Measurements from ENCODE around the gene IL25.
A peak's percentile ranks its signal among the peaks of the same experiment; 100 is the strongest.

The IL25 gene

DNA sequence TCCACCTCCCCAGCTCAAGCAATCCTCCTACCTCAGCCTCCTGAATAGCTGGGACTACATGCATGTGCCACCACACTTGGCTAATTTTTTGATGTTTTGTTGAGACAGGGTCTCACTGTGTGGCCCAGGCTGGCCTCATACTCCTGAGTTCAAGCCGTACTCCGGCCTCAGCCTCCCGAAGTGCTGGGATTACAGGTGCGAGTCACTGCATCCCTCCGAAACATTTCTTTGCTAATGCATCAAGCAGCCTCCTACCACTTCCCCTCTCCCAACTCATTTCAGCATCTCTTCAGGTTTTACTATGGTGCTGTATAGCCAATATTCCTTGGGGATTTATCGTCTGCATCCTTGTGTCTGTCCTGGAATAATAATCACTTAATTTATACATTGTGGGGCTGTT is 17.6 kb upstream of the IL25 start:
- DNase-seq, result no peak

DNA sequence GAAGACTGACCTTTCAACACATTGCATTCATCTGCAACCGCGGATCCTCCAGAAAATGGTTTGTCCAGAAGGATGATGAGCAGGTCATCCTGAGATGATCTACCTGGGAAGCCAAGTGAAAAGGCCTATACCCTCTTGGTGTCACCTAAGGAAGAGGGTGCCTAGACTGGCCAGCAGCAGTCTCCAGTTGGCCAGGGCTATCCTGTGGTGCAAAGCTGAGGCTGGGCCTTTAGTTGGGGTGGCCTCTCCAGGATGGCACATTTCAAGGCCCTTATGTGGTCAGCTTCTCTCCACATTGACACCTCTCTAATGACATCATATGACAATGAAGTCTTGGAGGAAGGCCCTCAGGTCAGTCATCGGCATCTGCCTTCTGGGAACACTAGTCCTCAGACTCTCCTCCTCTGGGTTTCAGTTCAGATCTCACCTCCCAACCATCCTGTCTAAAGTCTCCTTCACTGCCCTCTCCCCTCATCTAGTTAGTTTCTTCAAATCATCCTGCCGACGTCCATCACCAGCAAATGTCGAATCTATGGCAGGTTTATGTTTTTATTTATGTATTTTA is 16.7 kb upstream of the IL25 start:
- DNase-seq, result no peak

DNA sequence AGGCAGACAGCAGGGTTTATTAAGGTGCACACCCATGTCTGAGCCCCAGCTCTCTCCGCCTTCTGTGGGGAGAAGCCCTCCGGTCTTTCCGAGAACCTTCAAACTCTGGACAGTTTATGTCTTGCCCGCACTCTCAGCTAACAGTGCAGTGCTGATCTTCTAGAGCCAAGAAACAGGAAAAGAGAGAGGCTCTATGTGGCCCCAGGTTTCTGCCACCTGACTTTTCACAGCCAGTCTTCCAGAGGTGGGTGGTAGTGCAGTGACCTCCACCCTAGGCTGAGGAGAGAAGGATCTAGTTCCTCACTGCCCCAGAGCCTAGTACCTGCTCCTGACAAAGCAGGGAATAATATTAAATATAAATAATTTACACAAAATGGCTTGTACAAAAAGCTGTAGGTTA is 15.9 kb upstream of the IL25 start:
- DNase-seq, result no peak

DNA sequence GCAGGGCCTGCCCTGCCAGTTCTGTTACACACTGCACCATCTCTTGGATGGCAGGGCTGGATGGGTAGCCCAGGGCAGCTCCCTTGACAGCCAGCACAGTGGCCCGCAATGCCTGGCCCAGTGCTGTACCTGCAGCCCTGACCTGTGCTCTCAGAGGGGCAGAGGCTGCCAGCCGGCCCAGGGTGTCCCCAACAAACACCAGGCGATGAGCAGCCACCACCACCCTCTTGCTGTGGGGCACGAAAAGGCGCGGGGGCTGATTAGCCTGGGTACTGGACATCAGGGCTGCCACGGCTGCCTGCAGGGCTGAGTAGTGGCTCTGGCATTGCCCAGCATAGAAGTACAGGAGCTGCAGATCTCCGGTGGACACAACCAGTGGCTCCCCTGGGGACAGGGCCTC is 15.3 kb upstream of the IL25 start:
- DNase-seq, result no peak

DNA sequence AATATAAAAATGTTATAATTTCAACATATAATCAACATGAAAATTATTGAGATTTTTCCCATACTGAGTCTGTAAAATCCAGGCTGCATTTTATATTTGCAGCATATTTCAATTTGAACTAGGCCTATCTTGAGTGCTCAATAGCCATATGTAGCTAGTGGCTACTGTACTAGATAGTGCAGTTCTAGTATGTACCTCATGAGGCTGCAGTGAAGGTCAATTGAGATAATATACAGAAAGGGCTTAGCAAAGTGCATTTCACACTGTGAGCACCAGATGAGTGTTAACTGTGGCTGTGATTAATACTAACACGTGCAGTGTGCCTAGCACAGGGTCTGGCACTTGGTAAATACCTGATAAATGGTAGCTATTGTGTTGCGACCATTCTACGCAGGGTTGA is 14.6 kb upstream of the IL25 start:
- DNase-seq, result no peak

DNA sequence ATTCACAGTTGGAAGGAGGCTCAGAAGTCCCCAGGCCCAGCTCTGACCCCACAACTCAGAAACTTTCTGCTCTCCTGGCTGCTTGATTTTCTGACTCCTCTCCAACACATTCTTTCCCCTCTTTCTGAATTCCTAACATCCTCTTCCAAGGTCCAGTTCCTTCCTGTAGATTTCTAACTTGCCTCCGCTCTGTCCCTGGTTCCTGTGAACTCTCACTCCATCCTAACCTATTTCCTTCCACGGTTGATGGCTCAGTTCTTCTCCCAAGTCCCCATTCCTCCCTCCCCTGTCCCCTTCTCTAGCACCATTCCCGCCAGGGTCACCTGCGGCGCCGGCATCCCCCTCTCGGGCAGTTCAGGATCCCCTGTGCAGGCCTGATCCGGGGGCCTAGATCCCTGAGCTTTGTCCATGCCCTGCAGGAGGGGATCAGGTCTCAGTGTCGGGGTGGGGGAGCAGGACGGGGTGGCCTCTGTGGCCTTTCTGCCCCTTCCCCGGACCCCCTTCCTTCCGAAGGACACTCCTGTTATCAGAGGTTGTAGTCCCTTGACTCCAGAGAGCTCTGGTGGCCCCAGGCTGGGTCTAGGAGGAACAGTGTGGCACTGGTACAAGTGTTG is 13.9 kb upstream of the IL25 start:
- DNase-seq, result no peak

DNA sequence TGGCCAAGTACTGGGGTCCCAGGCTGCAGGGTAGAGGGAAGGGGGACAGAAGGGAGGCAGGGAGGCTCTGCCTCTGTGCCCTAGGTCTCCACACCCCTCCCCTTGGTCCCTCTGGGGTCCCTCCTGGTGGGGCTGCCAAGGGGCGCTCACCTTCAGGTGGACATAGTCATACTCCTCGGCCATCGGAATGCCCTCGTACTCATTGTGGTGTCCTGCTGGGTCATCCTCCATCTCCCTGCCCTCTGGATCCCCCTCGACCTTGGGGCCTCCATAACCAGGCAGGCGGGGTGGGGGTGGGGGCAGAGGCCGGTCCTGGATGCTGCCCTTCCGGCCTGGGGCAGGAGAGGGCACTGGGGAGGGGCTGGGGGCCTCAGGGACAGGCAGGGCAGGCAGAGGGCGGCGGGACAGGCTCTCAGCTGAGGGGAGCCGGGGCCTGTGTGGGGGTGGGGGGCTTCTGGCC is 13.4 kb upstream of the IL25 start:
- DNase-seq, result no peak

DNA sequence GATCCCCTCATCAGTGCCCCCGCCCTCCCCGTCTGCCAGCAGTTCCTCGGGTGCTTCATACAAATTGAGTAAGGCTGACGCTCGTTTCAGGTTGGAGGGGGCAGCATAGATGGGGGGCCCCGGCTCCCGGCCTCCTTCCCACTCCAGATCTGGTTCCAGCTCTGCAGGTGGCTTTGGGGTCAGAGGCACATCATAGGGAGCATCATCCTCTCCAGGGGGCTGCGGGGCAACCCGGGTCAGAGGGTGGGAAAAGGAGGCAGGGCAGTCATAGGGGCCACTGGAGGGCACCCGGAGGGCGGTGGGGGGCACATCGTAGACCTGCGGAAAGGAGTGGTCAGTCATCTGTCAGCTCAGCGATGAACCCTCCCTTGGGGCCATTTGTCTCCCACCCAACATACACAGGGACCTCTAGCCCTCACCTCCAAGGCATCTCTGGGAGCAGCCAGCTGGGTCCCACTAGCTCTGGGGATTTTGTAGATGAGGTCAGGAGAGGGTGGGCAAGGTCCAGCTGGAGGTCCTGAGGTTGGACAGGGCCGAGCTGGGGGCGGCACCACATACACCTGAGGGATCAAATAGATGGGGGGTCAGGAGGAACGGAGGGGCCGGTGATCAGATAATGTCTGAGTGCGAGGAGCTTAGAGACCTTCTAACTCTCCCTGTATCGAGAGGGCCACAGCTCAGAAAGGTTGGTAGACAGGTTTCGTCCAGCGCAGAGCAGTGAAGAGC is 12.7 kb upstream of the IL25 start:
- no peak for DNase-seq

DNA sequence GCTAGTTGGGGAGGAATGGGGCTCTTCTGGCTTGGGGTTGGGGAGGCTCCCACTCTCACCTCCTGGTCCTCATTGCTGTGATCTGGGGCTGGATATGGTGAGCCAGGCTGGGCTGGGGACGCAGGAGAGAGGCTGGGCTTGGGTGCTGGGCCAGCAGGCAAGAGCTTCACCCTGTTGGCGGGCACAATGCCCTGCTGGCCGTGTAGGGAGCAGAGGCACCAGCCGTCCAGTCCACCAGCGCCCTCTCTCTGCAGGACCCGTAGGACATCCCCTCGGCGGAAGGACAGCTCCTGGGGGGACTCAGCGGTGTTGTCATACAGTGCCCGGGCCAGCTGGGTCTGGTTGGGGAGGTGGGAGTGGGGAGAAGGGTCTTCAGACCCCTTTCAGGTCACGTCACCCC is 12.1 kb upstream of the IL25 start:
- DNase-seq, result no peak

DNA sequence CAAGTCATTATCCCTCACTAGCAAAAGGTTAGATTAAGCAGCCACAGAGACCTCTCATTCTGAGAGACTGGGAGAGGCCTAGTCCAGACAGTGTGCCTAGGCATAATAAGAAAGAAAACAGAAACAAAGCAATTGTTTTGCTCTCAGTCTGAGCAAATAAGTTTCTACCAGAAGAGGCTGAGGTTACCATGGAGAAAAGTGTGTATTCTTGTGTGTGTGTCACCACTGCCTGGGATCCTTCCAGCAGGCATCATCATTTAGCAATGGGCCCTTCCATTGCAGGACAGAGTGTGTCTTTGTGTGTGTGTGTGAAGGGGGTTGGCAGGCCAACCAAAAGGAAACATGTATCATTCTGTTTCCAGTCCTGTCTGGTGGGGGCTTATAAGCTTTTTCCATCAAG is 11.3 kb upstream of the IL25 start:
- DNase-seq, result no peak

DNA sequence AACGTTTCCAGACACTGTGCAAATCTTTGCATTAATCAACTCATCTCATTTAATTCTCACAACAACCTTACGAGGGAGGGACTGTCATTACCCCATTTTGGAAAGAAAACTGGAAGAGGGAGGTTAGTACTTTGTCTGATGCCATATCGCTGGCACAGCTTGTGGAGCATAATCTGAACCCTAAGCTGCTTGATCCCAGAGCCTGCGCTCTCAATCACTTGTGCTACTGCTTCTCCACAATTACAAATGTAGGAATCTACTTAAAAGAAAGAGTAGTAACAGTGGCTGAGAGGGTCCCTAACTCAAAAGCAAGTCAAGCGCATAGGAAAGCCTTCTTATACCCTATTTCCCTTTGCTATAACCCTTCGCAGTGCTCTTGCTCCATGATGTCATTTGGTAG is 10.8 kb upstream of the IL25 start:
- DNase-seq, result no peak

DNA sequence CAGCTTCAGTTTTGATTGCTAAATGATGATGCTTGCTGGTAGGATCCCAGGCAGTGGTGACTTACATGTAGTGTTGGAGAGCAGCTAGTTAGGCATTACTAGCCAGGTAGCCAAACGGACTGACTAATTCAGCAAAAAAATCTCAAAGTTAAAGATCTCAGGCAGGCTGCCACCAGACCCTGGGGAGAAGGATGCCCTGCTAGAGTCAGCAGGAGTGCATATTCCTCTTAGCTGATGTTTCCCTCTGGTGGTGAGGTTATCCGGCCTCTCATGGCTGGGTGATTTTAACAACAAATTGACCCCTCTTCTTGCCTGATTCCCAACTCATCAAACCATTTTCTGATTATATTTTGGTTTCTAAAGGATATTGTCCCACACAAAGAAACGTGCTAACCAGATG is 10.4 kb upstream of the IL25 start:
- no peak for DNase-seq

DNA sequence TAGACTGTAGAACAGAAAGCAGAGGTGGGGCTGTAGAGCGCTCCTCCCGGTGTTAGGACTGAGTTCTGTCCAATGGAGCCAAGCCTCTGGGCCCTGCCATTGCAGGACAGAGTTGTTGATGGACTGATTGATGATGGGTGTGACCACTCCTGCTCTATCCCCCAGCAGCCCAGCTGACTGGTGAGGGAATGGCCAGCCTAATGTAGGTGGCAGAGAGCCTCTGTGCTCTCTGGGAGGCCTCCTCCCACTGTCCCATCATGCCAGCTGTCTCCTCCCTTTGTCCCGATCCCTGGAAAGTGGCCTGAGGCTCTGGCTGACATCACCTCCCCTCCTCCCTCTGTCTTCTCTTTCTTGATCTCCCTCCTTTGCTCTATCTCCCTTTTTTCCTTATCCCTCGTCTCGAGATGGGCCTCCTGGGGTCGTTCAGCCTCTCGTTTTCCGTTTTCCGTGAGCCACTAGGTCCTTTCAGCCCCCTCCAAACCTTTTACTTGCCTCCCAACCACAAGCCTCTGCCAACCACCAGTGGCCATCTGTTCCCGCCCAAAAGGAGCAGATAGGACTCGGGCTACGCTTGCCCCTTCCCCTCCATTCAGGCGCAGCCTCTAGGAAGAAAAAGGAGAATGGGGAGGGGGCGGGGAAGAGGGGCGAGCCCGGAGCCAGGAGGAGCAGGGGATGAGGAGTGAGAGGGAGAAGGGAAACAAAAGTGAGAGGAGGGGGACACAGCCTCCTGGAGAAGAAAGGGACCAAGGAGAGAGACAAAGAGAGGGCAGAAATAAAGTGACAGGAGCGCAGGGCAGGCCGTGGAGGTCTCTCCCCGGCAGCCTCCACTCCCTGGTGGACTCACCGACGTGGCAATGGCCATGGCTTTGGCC is 8.2 kb upstream of the IL25 start:
- peak; percentile 97 for DNase-seq

DNA sequence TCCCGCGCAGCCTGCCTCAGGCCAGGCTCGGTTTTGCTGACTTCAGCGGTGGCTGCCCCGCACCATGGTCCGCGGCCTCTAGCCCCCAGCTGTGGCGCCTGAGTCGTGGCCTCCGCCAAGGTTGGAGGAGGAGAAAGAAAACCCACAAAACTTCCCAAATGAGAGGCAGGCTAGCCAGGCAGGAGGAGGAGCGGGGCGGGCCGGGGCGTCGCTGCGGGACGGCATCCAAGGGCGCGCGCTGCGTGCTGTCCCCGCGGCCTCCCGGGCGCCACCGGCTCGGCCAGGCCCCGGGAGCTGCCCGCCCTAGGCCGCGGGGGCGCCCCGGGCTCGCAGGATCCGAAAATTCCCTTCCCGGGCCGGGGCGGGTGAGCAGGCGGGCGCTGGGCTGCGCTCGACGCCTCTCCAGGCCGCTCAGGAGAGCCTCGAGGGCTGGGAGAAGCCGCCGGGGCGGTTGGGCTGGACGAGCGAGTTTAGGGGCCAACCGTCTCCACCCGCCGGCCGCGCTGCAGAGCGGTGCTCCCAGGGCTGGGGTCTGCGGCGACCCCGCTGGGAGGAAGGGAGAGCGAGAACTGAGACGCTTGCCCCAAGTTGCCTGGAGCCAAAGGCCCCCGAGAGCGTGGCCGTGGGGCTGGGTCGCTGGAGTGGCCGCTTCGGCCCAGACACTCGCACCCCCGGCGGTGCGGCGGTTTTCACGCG is 7.4 kb upstream of the IL25 start, which contains the start of gene EFS:
EFS (minus strand) TSS at position 137 of the 696 bp plus-strand sequence. CDS start 147 bp downstream, outside the sequence.
- DNase-seq, result no peak

DNA sequence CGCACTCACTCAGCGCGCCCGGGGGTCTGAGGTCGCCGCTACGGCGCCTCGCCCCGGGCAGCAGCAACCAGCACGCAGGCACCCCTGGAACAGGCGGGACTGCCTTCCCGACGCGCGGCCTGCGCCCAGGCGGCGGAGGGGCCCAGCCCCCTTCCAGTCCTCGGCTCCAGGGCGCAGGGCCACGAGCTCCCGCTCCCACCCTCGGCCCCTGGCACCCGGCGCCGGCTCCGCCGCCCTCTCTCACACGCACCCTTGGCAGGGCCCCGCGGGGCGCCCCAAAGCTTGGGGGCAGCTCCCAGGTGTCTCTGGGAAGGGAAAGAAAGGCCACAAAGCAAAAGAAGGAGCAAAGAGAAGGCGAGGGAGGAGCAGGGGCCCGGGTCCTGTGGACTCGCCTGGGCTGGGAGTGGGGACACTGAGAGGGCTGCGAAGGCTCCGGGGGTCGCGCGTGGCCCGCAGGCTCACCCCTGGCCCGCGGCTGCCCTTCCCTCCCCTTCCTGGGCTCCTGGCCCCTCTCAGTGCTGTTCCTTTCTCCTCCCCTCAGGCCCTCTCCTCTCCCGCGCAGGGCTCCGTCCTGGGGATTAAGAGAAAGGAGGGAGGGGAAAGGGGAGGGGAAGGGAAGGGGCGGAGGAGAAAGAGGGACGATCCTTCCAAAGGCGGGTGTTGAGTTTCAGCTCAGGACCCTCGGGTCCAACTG is 6.7 kb upstream of the IL25 start:
- DNase-seq, result peak; percentile 89

DNA sequence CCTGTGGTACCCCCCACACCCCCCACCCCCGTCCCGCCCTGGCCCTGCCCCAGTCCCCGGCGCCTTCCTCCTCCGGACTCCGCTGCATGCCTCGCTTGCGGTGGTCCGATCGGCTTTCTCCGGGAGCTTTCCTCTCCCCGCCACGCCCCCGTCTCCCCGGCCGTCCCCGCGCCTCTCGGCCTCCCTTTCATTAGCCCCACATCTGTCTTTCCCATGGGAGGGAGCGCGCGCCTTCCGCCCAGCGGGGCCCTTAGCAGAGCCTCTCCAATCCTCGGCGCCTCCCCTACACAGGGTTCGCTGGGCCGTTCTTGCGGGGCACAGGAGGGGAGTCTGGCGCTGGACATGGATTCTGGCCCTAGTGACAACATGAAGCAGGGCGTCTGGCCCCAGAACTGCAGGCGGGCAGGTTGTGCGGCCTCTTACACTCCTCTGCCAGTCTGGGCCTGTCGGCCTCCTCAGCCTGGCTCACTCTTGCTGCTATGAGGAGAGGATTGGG is 6.1 kb upstream of the IL25 start:
- peak; percentile 78 for DNase-seq

DNA sequence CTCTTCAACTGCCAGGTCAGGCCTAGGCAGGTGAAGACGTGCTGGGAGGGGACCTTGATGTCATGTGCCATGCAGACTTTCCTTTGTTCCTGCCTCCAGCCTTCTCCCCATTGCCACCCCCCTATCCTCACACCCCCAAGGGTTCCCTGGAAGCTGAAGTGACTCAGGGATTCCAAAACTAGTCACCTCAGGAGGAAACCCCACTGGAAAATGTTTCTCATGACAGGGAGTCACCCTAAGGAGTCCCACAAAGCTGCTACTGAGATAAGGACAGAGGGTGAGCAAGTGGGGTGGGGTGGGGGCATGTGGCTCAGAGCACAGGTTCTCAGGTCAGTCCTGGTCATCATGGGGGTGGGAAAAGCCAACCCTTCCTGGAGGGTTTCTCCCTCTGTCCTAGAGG is 2.4 kb upstream of the IL25 start:
- DNase-seq, result no peak

DNA sequence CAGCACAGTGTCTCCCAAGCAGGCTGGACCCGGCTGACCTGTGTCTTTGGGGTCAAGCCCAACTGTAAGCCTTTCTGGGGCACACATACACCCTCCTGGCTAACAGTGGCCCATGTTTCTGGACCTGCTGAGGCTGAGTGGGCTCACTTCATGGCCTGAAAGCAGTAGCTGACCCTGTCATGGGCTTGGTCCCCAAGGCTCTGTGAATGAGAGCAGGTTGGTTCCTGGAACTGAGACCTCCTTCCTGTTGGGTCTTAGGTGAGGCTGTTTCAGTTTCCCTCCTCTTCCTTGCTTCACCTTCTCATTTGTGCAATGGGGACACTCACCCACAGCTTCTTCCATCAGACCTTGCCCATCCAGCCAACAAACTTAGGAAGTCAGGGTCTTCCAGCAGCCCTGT is 744 bp upstream of the IL25 start:
- DNase-seq, result no peak

DNA sequence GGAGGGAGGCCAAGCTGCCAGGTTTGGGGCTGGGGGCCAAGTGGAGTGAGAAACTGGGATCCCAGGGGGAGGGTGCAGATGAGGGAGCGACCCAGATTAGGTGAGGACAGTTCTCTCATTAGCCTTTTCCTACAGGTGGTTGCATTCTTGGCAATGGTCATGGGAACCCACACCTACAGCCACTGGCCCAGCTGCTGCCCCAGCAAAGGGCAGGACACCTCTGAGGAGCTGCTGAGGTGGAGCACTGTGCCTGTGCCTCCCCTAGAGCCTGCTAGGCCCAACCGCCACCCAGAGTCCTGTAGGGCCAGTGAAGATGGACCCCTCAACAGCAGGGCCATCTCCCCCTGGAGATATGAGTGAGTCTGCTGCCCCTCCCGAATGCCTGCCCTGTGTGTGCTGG is 432 bp downstream of the IL25 start:
- no peak for DNase-seq

DNA sequence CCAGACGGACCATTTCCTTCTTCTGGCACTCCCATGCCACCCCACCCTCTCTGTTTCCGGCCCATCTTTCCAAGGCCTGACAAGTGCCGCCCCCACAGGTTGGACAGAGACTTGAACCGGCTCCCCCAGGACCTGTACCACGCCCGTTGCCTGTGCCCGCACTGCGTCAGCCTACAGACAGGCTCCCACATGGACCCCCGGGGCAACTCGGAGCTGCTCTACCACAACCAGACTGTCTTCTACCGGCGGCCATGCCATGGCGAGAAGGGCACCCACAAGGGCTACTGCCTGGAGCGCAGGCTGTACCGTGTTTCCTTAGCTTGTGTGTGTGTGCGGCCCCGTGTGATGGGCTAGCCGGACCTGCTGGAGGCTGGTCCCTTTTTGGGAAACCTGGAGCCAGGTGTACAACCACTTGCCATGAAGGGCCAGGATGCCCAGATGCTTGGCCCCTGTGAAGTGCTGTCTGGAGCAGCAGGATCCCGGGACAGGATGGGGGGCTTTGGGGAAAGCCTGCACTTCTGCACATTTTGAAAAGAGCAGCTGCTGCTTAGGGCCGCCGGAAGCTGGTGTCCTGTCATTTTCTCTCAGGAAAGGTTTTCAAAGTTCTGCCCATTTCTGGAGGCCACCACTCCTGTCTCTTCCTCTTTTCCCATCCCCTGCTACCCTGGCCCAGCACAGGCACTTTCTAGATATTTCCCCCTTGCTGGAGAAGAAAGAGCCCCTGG is 3.1 kb downstream of the IL25 start:
- DNase-seq, result no peak

DNA sequence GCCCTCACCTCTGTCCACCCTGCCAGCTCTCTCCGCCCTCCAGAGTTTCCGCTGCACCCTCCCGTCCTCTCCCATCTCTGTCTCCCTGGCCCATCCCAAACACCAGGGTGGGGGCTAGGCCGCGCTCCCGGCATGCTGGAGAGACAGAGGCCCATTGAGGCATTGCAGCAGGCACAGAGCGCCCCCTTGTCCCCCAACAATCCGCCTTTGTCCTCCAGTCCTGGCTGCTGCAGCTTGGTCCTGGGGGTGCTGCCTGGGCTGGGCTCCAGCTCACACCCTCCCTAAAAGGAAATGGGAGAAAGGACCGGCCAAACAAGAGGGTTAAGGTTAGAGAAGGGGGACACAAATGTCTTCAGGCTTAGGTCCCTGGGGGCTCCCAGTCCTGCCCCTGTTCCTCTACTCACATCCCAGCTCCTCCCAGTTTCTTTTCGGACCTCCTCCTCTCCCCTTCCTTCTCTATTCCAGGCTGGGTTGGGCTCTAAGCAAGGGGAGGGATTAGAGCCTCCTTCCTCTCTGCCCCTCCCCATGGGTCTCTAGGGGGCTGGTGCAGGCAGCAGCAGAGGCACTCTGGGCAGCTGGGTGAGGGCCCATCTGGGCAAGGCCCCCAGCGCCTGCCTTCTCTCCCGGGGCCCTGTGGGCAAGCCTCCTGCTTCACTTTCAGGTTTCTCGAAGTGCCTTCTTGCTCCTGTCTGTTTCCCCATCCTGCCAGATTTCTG is 4.0 kb downstream of the IL25 start, which contains the start of gene CMTM5:
CMTM5 (plus strand) TSS at position 565 of the 716 bp plus-strand sequence. CDS start 206 bp downstream, outside the sequence.
- DNase-seq, result no peak
